ENCODE measurements around the gene METTL24.

METTL24 gene

GRCh38 chr6:110317189-110317588 lies 41.0 kb downstream of the METTL24 start:
- Histone ChIP-seq H3K27ac (replicated peaks) (no peak overlapping the region), H3K4me3 (replicated peaks; ENCODE audit: insufficient read depth, low read length) (no peak overlapping the region), H3K27me3 (ENCODE audit: insufficient read depth, poor library complexity, severe bottlenecking) (no peaks in the 10 kb centered on the region)
- DNase-seq (ENCODE audit: low read depth in 1 of 2, low spot score in 1 of 2) = no peak
- TF ChIP-seq REST (IDR thresholded peaks at IDR 0.05; ENCODE audit: insufficient replicate concordance, low read depth) = no peak
- TF ChIP-seq, protein P1, sequence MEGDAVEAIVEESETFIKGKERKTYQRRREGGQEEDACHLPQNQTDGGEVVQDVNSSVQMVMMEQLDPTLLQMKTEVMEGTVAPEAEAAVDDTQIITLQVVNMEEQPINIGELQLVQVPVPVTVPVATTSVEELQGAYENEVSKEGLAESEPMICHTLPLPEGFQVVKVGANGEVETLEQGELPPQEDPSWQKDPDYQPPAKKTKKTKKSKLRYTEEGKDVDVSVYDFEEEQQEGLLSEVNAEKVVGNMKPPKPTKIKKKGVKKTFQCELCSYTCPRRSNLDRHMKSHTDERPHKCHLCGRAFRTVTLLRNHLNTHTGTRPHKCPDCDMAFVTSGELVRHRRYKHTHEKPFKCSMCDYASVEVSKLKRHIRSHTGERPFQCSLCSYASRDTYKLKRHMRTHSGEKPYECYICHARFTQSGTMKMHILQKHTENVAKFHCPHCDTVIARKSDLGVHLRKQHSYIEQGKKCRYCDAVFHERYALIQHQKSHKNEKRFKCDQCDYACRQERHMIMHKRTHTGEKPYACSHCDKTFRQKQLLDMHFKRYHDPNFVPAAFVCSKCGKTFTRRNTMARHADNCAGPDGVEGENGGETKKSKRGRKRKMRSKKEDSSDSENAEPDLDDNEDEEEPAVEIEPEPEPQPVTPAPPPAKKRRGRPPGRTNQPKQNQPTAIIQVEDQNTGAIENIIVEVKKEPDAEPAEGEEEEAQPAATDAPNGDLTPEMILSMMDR (IDR thresholded peaks at IDR 0.05; ENCODE audit: insufficient read depth, low read length) = no peak
- TF ChIP-seq SPI1 (IDR thresholded peaks at IDR 0.05; ENCODE audit: borderline replicate concordance, low read depth) = no peak
- no peak for TF ChIP-seq POLR2AphosphoS5 (IDR thresholded peaks at IDR 0.05; ENCODE audit: low read depth)
- no peak for TF ChIP-seq GABPA (IDR thresholded peaks at IDR 0.05; ENCODE audit: low read depth)

DNA sequence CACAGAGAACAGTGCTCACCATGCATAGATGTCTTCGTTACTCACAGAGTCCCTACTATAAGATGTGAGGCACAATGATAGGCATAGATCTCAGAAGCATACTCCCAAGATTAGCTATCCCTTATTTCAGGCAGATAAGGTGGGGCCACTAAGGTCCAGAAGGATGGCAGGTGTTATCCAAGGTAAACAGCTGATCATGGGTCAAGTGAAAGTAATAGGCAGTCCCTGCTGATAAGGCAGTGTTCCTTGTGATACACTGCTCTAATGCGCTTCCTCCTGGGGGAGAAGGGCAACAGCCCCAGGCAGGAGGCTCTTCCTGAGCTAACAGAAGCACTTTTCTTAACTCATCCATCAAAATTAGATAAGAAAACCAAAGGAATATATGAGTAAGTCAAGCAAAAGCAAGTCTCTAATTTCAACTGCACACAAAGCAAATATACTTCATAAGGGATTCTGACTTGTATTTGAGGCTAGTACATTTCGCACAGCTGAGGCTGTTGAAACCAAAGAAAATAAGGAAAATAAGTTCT lies 42.2 kb downstream of the METTL24 start:
- no peak for TF ChIP-seq REST (IDR thresholded peaks at IDR 0.05; ENCODE audit: insufficient replicate concordance, low read depth)
- TF ChIP-seq, protein P1 (IDR thresholded peaks at IDR 0.05; ENCODE audit: insufficient read depth, low read length) = no peak
- TF ChIP-seq POLR2AphosphoS5 (IDR thresholded peaks at IDR 0.05; ENCODE audit: low read depth) = no peak
- TF ChIP-seq GABPA (IDR thresholded peaks at IDR 0.05; ENCODE audit: low read depth) = no peak
- no peak for TF ChIP-seq SPI1 (IDR thresholded peaks at IDR 0.05; ENCODE audit: borderline replicate concordance, low read depth)
- H3K4me3 ChIP-seq (replicated peaks; ENCODE audit: insufficient read depth, low read length) = no peak overlapping the region
- H3K27me3 ChIP-seq (ENCODE audit: insufficient read depth, poor library complexity, severe bottlenecking) = no peaks in the 10 kb centered on the region
- no peak overlapping the region for H3K27ac ChIP-seq (replicated peaks)
- DNase-seq (ENCODE audit: low read depth in 1 of 2, low spot score in 1 of 2) = no peak

- TF ChIP-seq SPI1 (IDR thresholded peaks at IDR 0.05; ENCODE audit: borderline replicate concordance, low read depth) (no peak), GABPA (IDR thresholded peaks at IDR 0.05; ENCODE audit: low read depth) (no peak), REST (IDR thresholded peaks at IDR 0.05; ENCODE audit: insufficient replicate concordance, low read depth) (no peak)
- TF ChIP-seq, protein P1 (IDR thresholded peaks at IDR 0.05; ENCODE audit: insufficient read depth, low read length) = no peak
- H3K4me3 ChIP-seq (replicated peaks; ENCODE audit: insufficient read depth, low read length) = no peak overlapping the region
- no peak for DNase-seq (ENCODE audit: low read depth in 1 of 2, low spot score in 1 of 2)
- no peaks in the 10 kb centered on the region for H3K27me3 ChIP-seq (ENCODE audit: insufficient read depth, poor library complexity, severe bottlenecking)
- H3K27ac ChIP-seq (replicated peaks) = no peak overlapping the region
Measured at GRCh38 chr6:110315207-110315868, 42.8 kb downstream of the METTL24 start.
